ENCODE results near the gene PRKD1. TPM values are rescaled to one million over a fixed set of nuclear protein-coding genes. Genes with fewer than 3 reads are reported as not detected.

PRKD1 gene
- total RNA-seq, 1 experiment from 2014 or later, result 2.7 TPM

- H3K79me1 ChIP-seq (ENCODE audit: insufficient read depth, low read depth, low read length, poor library complexity, severe bottlenecking), result no peaks in the 10 kb centered on the region
- no peak overlapping the region for H2BK5ac ChIP-seq (ENCODE audit: insufficient read length, low read length)
- no peak overlapping the region for H3K4me3 Mint-ChIP-seq
- H3K27ac ChIP-seq (ENCODE audit: insufficient read length, low read depth, low read length), result no peak overlapping the region
- H3K27me3 Mint-ChIP-seq (ENCODE audit: low read depth), result 0 out of 2 replicates have a peak, but pooled peaks cover 1% of the 10 kb centered on the region
- H3K4me2 ChIP-seq (ENCODE audit: insufficient read depth, insufficient read length, low read length), result no peak overlapping the region
- whole genome bisulfite sequencing (ENCODE audit: extremely low coverage, insufficient read length, low lambda C conversion rate), result no CpG with 5 or more reads among the region's 4 CpGs
- H4K91ac ChIP-seq (ENCODE audit: insufficient read length, low read depth, low read length), result no peak overlapping the region
- TF ChIP-seq CTCF (conservative IDR thresholded peaks at IDR 0.05), result no peak
- no peak overlapping the region for H2BK20ac ChIP-seq (ENCODE audit: low read depth, low read length, poor library complexity, severe bottlenecking)
- H4K8ac ChIP-seq (replicated peaks; ENCODE audit: insufficient read length, low read depth, low read length), result no peak overlapping the region
- H4K5ac ChIP-seq (ENCODE audit: insufficient read length, low read depth, low read length), result no peak overlapping the region
- no peaks in the 10 kb centered on the region for H3K9me3 Mint-ChIP-seq
- no peaks in the 10 kb centered on the region for H3K4me1 Mint-ChIP-seq
- no peak overlapping the region for H3T11ph ChIP-seq (ENCODE audit: low read length)
- H3K4ac ChIP-seq (ENCODE audit: low read depth, low read length), result no peak overlapping the region
- no peak overlapping the region for H3K9ac ChIP-seq (ENCODE audit: extremely low read depth, insufficient read length, low read length)
- no peaks in the 10 kb centered on the region for H3K4me1 ChIP-seq (ENCODE audit: insufficient read depth, low read length)
- H3K36me3 Mint-ChIP-seq (ENCODE audit: insufficient read depth in 1 of 3, low read depth in 3 of 3), result no peaks in the 10 kb centered on the region
- H2AFZ ChIP-seq (ENCODE audit: low read length), result no peak overlapping the region
- H3K18ac ChIP-seq (ENCODE audit: insufficient read length, low read depth, low read length), result no peak overlapping the region
- no peaks in the 10 kb centered on the region for H3K23me2 ChIP-seq (ENCODE audit: insufficient read length, low read depth, low read length, poor library complexity, severe bottlenecking)
- H3K27ac Mint-ChIP-seq, result no peak overlapping the region
- no peak overlapping the region for H3K23ac ChIP-seq (ENCODE audit: insufficient read length, low read depth, low read length)
- no peak overlapping the region for H3K14ac ChIP-seq (ENCODE audit: insufficient read depth, low read length)
- H2AK5ac ChIP-seq (ENCODE audit: insufficient read length, low read length), result no peak overlapping the region
- H3K27me3 ChIP-seq (ENCODE audit: insufficient read depth, low read length), result no peaks in the 10 kb centered on the region
- H2BK12ac ChIP-seq (ENCODE audit: insufficient read length, low read depth, low read length), result no peak overlapping the region
- H4K20me1 ChIP-seq (ENCODE audit: control insufficient read depth, insufficient read depth, insufficient read length), result no peaks in the 10 kb centered on the region
- H3K56ac ChIP-seq (ENCODE audit: insufficient read length, low read depth, low read length), result no peak overlapping the region
- no peak for DNase-seq
- H2BK120ac ChIP-seq (ENCODE audit: low read depth, low read length, poor library complexity, severe bottlenecking), result no peak overlapping the region
- no peaks in the 10 kb centered on the region for H3K79me2 ChIP-seq (ENCODE audit: insufficient read depth, low read length)
- no peaks in the 10 kb centered on the region for H3K9me3 ChIP-seq (ENCODE audit: control insufficient read depth, low read depth, low read length)
- H2BK15ac ChIP-seq (ENCODE audit: low read depth, low read length), result no peak overlapping the region
These were observed 369.1 kb downstream of the PRKD1 start for GRCh38 chr14:29558516-29558915.
